Measurements from ENCODE around the gene SATB2.

SATB2 gene

DNA sequence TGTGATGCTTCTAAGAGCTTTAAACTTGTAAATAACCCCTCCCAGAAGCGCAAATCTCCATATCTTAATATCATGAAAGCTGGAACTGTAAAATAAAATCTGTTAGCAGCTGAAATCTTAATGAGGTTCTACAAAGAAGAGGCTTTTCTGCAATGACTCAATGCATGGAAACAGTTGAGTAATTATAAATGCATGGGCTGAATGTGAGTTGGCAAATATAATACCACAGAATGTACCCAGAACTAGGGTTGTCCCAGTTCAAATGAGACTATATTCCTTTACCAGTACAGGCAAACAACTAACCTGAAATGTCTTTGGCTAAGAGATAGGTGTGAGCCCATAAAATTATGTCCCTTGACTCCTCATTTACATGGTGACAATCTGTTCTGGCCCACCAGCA is 52.9 kb downstream of the SATB2 start:
- DNase-seq = no peak

DNA sequence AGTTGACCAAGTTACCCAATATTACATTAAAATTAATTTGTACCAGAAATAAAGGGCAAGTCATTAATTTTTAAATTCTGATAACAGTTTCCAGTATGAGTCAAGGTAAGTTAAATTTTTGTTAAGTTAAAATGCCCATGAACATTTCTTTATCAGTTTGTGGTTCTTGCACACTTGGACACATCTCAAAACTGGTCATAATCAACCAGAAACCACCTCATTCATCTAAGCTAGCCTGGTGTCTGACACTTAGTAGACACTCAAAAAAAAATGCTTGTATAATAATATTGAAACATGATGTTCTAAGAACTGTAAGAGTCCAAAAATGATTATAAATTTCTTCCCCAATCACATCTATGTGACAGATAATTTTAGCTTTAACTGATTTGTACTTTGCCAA is 62.4 kb downstream of the SATB2 start:
- no peak for DNase-seq

DNA sequence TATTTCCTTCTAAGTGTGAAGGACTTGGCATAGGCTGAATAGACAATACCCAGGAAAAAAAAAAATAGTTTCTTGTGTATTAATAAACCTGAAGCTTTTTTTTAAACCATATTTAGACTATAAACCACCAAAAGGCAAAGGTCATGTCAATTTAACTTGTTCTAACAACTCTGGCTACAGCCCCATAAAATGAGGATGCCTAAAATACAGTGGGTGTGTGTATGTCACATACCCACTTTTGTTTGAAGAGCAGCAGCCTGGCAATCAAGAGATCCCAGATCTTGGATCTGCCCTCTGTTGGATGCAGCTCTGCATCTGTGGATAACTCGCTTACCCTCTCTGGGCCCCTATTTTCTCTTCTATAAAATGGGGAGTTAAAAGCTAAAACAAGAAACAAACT is 65.4 kb downstream of the SATB2 start:
- no peak for DNase-seq

DNA sequence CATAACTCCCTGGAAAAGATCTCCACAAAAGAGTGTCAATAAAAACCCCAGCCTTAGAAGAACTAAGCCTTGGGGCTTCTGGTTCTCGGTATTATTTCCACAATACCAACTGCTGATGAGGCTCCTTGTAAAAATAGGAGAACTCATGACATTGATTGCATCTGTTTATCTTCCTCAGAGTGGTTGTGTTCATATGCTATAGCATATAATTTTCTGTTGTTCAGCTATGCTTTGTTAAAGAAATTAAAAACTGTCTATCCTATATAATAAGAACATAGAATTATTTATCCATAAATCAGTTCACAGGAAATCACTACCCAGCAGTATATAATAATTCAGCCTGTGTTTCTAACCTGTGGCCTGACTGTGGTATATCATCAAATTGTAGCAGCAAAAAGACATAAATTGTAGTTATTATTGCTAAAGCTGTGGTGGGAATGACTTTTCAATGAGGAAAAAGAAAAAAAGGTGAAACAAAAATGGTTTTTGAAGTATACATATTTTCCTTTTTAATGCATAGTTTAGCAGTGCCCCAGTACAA is 68.9 kb downstream of the SATB2 start:
- DNase-seq = no peak

DNA sequence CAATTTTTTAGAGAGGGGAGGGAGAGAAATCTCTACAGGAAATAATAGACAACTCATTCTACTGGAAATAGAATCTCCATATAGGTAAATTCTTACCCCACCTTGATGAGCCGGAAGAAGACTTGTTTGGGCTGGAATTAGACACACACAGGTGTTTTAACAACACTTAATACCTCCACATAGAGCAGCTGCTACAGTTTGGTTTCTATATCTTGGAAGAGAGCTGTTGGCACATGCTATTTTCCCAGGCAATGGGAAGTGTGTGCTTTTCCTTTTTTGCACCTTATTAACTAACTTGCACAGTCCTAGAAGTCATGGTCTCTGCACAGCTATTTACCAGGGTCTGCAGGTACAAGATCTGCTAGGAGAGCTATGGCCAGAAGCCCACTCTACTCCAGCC is 73.7 kb downstream of the SATB2 start:
- DNase-seq = no peak

DNA sequence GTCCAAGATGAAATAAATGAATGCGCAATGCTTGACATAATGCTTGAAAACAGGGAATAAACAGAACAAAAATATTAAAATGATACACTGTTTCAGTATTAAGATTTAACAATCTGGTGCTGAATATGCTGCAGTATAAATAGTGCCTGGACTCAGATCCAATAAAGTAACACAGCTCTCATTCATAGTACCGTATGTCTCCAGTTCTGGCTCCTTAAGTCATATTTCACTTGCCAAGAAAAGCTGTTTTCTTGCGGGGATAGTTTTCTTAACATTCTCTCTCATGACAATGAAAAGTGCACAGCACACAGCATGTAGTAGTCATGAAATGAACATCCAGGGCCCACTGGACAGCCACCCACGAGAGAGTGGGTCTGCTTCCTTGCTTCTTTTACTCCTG is 74.7 kb downstream of the SATB2 start:
- no peak for DNase-seq

DNA sequence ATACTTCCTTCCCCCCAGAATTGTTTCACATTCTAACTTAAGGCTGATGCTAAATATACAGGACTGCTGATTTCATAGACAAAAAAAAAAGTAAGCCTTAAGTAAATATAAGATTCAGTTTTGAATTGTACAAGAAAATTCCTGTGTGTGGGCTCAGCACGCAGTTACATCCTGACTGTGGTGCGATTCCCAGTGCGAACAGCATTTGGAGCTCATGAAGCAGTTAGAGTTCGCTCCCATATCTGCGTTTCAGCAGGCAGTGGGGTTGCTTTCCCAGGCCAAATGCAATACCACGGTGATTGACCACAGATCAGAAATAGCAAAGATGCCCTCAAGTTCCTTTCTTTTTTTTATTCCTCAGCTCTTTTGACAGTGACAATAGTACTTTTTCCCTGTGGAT is 75.6 kb downstream of the SATB2 start:
- DNase-seq = no peak

DNA sequence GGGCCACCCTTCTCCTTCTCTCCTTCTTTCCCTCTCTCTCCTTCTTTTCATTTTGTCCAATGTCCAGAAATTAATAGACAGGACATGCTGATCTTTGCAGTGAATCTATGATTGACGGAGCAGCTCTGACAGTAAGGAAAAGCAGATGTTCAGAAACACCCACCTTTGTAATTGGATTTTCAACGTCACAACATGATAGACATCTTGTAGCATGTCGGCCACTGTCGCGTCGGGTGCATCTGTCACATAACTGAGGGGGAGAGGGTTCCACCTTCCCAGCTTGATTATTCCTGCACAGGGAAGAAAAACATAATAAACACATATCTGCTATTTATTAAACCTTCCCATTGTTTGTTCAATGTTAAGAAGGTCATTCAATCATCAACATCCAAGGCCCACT is 76.2 kb downstream of the SATB2 start:
- no peak for DNase-seq

DNA sequence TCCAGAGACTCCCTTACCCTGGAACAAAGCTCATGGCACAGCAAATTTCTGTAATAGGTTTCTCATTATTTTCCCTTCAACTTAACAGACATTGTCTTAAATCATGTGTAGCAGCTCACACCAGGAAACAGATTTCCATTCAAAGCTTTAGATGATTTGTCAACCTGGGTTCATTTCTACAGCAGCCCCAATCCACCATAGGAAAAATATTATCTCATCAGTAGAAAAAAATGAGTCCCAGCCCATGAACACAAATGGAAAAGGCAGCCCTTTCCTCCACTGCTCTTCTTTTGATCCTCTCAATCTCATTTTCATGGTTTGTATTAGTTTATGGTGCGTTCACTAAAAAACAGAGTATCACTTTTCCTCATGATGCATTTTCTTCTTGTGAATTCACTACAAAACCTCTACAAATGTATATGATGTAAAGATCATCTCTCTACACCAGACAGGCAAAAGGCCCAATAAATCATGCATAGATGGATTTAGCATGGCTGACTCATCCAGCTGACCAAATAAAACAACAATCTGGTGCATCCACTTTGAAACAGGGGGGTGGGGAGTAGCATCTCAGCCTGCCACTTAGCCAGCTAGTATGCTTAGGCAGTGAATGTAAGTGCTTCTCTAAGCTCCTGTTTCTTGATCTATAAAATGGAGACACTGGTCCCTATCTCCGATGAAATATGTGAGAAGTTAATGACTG is 78.6 kb downstream of the SATB2 start:
- DNase-seq = peak; percentile 31

DNA sequence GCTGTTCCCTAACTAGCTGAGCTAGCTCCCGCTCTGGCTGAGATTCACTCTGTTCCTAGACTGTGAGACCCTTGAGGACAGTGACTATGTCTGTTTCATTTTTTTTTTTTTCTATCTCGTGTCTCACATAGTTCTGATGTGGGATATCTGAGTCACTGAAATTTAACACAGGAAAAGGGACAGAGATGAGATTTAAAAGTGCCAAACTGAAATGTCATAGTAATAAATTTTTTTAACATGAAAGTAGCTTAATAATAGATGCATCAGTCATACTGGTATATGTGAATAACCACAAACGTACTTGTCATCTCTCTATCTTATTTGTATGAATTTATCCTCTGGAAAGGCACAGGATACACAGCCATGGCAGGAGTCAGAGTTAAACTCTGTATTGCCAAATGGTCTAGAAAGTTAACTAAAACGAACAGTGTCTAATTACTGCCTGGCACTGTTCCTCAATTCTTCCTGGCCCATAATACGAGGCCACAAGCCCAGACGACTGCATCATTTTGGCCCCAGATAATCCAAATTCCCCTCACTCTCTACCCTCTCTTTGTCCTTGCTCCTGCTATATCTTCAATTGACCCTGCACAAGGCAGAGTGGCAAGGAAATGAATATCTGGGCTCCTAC is 87.5 kb downstream of the SATB2 start:
- DNase-seq = no peak

DNA sequence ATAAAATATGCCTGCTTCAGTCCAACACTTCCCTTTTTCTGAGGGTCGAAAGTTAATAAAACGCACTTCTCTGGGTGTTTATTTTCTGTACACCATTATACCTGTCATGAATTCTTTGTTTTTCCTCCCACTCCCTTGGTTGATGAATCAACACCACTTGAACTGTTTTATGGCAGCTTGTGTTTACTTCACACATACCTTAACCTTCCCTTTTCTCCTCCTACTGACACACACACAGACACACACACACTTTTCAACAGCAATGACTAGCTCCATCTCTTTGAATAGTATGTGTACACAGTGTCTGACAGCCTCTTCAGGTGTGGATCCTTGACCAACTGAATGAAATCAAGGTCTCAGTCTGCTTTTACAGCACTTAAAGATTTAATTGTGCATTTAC is 91.3 kb downstream of the SATB2 start:
- DNase-seq = peak; percentile 78

DNA sequence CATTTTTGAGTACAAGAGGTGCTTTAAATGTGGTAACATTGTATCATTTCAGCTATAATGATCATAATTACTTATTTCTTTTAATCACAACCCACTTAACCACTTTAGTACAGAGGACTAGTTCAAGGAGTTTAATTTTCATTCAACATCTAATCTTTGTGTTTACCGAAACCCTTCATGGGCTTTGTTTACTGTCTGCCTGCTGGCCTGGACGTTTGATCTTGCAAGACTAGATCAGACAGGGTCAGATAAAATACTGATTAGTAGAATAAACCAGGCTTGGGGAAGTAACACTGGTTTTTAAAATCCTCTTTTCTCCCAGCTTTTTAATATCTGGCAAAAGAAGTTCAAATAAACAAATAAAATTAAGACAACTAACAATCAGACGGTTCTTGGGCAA is 93.6 kb downstream of the SATB2 start:
- DNase-seq = peak; percentile 54

DNA sequence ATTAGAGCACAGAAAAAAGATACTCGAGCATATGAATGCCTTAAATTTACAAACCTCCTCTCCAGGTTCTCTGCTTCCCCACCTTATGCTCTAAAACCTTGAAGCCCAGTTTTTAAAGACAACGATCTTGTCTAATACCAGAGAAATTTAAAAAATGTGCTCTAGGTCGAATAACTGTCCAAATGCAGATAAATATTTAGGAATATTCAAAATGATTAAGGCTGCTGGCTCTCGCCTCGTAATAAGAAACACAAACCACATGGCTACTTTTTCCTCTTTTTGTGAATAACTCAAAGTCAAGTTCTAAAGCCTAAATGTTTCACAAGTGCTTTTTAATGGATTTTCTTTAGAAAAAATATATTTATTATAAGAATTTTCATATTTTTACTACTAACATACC is 101.3 kb downstream of the SATB2 start:
- no peak for DNase-seq

DNA sequence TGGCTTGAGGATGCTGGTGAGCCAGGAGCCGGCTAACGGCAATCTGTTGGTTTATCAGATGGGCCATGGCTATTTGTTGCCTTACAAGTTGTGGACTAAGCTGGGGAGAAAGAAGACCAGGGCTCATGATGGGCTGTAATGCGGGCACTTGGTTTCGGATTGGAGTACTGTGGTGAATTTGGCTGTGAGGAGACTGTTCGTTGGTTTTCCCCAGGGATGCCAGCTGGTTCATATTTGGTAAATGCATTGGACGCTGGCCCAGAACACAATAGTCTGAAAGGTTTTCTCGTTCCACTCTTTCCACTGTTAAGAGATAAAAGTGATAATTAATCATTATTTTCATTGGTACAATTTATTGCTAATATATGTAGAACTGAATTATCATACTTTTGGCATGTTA is 108.9 kb downstream of the SATB2 start:
- no peak for DNase-seq

DNA sequence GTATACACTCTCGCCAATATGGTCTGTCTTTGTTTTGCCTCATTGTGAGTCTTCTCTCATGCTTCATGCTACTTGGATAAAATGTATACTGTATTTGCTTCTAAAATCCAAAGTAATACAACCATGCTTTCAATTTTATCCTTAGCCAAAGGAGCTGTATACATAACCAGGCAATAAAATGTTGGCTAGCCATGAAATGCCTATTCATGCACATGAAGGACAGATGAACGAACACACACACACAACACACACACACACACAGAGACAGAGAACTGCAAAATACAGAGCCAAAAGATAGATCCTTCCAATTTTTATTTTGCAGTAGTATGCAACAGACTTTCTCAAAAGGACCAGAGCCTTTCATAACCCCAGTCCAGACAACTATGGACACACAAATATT is 113.7 kb downstream of the SATB2 start:
- DNase-seq = no peak

DNA sequence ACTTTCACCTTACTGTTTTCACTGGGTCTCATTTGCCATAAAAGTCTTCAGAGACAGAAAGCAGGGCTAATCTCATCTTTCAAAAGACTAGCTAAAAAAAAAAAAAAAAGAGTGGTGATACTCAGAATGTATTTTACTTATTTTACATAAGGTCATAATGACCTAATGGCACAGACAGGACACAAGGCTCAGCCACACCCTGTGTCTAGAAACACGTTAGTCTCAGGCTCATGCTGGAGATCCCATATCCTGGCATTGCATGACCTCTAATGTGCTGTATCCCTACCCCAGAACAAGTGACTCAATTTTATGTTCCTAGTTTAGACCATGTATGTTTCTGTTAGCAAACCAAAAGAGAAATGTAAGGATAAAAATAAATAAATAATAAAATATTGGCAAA is 115.4 kb downstream of the SATB2 start:
- DNase-seq = no peak

DNA sequence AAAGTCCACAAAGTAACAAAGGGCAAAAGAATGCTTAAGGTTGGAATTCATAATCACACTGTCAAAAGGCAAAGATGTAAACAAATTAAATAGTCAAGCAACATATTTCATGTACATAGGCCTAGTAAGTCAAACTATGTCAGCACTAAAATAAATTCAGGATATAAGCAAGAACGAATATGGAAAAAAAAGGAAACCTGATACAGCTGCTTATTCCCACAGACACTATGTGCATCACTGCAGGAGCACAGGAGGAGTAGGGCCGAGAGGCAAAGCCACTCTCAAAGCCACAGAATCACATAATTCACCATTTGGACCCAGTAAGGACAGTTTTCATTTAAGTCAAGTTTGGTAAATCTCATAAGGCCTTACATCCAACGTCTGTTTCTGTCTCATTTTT is 116.6 kb downstream of the SATB2 start:
- no peak for DNase-seq

DNA sequence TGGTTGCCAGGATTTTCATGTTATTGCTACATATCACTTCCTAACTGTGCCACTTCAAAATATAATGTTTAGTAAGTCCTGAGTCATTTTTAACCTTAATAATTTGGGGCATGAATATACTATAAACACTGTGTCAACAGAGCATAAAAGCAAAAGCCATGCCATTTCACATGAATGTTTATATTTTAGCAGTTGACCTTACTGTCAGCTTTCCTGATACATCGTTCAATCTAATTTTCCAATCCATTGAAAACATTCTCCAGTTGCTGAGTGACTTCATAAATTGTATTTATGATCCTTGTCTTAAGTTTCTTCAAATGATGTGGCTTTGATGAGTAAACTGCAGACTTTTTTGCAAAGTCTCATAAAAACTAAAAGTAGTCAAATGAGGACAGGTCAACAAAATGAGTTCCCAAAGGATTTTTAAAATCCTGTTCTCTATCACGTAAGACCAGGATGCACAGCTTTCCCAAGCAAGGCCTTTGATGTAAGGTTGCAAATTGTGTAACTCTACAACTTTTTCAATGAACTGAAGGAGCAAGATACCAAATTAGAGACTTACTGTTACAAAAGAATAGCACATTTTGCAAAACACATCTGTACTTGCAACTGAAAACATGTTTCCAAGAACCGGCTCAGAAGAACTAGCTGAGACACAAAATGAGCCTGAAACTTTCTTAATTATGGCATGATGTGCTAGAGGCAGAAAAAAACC is 117.7 kb downstream of the SATB2 start:
- DNase-seq = no peak

DNA sequence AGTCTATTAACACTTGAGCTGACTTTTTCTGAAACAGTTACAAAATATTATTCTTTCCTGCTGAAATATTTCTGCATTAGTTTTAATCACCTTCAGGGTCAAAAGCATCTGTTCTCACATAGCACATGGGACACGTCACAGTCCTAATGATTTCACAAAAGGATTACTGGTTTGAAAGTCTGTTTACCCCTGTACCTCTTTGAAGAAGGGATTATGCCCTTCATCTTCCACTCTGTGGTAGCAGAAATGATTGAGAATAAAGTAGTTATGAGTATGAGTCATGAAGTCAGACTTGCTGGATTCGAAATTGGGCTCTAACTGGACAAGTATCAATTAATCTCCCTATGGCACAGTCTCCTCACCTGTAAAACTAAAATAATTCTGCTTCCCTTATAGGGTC is 121.2 kb downstream of the SATB2 start:
- no peak for DNase-seq

DNA sequence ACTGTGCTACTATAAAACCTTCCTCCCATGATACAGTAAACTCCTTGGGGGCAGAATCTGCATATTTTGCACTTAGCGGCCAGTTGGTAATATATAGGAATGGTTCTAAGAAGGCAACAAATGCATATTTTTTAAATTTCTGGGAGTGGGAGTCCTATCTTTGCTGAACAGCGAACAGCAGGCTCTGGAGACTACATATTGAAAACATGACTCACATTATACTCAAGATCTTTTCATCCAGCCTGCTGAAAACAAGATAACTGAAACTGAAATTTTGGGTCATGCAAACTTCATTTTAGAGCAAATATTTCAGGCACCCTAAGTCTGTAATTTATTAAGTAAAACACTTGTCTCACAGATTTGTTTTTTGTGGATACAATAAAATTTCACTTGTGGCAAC is 122.2 kb downstream of the SATB2 start:
- DNase-seq = no peak

DNA sequence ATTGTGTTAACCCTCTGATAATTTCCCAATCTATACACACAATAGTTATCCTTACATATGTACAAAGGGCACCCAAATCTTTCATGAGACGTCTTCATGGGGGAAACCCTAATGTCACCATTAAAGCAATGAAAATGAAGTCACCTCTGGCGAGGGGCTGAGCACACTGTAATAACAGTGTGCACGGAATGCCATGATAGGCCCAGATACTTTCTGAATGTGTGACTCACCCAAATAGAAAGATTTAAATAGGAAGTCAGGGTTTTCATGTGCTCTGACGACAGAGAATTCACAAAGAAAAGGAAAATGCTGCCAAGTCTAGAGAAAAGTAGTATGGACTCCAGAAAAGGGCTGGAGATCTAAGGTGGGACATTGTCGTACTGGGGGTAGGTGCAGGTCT is 128.3 kb downstream of the SATB2 start:
- no peak for DNase-seq

DNA sequence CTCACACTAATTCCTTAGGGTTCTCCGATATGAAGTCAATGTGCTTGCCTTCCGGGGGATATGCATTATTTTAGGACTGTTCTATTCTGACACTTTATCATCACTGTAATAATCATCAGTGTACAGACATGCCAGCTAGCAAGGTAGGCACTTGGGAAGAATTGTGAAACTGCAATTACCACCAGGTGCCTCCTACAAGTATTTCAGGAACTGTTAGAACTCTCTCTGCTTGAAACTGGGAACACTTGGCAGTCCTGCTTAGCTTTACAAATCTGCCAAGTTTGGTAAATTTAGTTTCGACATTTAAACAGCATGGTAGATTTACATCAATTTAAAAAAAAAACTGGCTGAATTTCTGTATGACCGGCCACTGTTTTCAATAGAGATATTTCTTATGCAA is 128.7 kb downstream of the SATB2 start:
- no peak for DNase-seq

DNA sequence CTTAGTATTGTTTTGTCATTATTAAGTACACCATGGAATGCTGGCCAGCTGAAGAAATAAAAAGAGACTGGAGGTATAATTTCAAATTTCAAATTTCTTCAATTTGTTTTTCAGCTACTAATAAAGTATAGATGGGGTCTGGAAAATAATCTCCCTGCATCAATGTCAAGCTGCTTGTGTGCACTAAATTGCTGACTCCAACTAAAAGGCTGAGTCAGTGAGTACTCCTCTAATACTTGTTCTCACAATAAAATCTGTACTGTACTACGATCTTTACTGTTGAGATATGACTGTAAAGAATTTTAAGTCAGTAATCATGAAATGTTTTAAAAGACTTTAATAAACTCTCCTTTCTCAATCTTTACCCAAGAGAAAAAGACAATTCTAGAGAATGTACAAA is 131.9 kb downstream of the SATB2 start:
- no peak for DNase-seq

DNA sequence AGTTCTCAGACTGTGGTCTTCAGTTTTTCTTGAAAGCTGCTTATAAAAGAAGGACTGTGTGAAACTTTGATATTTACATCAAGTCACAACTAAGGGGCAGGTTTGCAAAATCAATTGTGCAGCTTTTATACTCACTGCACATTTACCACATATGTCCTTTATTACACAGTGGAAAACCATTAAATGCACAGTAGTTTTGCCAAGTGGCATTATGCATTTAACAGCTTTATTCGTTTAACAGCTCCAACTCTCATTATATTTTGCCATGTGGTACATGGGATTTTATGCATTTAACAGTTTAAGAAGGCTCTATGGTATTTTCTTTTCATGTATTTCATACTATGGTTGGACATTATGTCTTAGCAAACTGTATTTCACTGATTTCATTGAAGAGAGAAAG is 135.6 kb downstream of the SATB2 start:
- no peak for DNase-seq
